ENCODE data around the gene SLC22A1.

SLC22A1 gene

DNA sequence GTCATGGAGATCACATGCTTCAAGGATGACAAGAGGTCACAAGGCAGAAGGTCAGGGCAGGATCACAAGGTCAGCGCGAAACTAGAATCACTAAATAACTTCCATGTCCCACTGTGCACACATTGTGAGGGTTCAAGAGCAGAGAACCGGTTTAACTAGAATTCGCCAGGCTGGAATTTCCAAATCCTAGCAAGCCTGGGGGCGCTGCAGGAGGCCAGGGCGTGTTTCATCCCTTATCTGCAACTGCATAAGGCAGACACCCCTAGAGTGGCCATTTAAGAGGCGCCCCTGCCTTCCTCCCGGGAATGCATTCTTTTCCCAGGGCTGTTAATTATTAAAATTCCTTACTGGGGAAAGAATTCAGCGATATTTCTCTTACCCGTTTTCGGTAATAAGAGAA, 40.2 kb upstream of the SLC22A1 start:
- Histone ChIP-seq H3K79me1 (replicated peaks; ENCODE audit: low read length, poor library complexity, severe bottlenecking) (peaks cover 56% of the 10 kb centered on the region), H3K14ac (ENCODE audit: low read length in 2 of 2) (no peak overlapping the region), H3K36me3 (ENCODE audit: control insufficient read depth in 1 of 2, insufficient read depth in 2 of 2, low read depth in 1 of 2, low read length in 2 of 2) (peaks cover 69 to 93% of the 10 kb centered on the region in 2 experiments), H3K4me1 (ENCODE audit: control insufficient read depth, insufficient read depth, low read depth, low read length) (no peaks in the 10 kb centered on the region), H2BK15ac (ENCODE audit: low read depth, poor library complexity, severe bottlenecking) (no peak overlapping the region), H3K18ac (ENCODE audit: low read depth in 1 of 2, low read length in 2 of 2) (no peak overlapping the region), H3K9ac (ENCODE audit: low read length) (no peak overlapping the region), H3K4me2 (ENCODE audit: low read length, poor library complexity, severe bottlenecking) (no peak overlapping the region), H2AK5ac (ENCODE audit: low read length, severe bottlenecking) (no peak overlapping the region), H3K23ac (ENCODE audit: low read length in 2 of 2) (no peak overlapping the region), H3K27me3 (ENCODE audit: control insufficient read depth in 1 of 2, insufficient read depth in 1 of 2, low read length in 2 of 2) (no peaks in the 10 kb centered on the region), H4K8ac (ENCODE audit: low read length) (no peak overlapping the region), H2BK5ac (ENCODE audit: low read depth, low read length, poor library complexity, severe bottlenecking) (no peak overlapping the region), H4K91ac (ENCODE audit: low read length) (no peak overlapping the region), H2AFZ (ENCODE audit: low read depth, low read length) (no peak overlapping the region), H2BK120ac (ENCODE audit: low read depth, low read length) (no peak overlapping the region), H3K4me3 (ENCODE audit: insufficient read depth in 1 of 2, low read depth in 1 of 2, low read length in 2 of 2) (no peak overlapping the region), H3K4ac (ENCODE audit: low read depth in 1 of 2, low read length in 2 of 2) (no peak overlapping the region), H3K9me3 (ENCODE audit: control insufficient read depth, low read length) (no peaks in the 10 kb centered on the region), H3K27ac (ENCODE audit: low read length, poor library complexity, severe bottlenecking) (no peak overlapping the region), H2BK12ac (ENCODE audit: low read length in 2 of 2) (no peak overlapping the region)
- no peak for DNase-seq
- 98% methylated on average over 11 of the region's 11 CpGs for WGBS

DNA sequence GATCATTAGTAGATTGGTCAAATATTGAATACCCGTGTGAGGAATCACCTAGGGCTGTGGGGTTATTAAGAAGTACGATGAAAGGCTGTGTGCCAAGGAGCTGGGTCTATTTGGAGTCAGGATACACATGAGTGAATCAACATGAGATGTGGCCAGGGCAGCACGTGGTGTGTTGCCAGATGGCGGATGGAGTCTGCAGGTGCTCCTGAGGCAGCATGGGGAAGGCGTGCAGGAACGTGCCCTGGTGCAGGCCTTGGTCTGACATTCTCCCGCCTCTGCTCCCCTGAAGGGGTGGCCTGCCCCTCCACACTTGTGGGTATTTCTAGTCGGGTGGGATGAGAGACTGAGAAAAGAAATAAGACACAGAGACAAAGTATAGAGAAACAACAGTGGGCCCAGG, 39.0 kb upstream of the SLC22A1 start:
- Histone ChIP-seq H3K27me3 (ENCODE audit: control insufficient read depth in 1 of 2, insufficient read depth in 1 of 2, low read length in 2 of 2) (no peaks in the 10 kb centered on the region), H2AK5ac (ENCODE audit: low read length, severe bottlenecking) (no peak overlapping the region), H3K4me3 (ENCODE audit: insufficient read depth in 1 of 2, low read depth in 1 of 2, low read length in 2 of 2) (no peak overlapping the region), H2BK12ac (ENCODE audit: low read length in 2 of 2) (no peak overlapping the region), H3K27ac (ENCODE audit: low read length, poor library complexity, severe bottlenecking) (no peak overlapping the region), H3K14ac (ENCODE audit: low read length in 2 of 2) (no peak overlapping the region), H3K9me3 (ENCODE audit: control insufficient read depth, low read length) (no peaks in the 10 kb centered on the region), H3K4me1 (ENCODE audit: control insufficient read depth, insufficient read depth, low read depth, low read length) (no peaks in the 10 kb centered on the region), H4K91ac (ENCODE audit: low read length) (no peak overlapping the region), H4K8ac (ENCODE audit: low read length) (no peak overlapping the region), H3K36me3 (ENCODE audit: control insufficient read depth in 1 of 2, insufficient read depth in 2 of 2, low read depth in 1 of 2, low read length in 2 of 2) (peaks cover 77 to 92% of the 10 kb centered on the region in 2 experiments), H2BK120ac (ENCODE audit: low read depth, low read length) (no peak overlapping the region), H3K18ac (ENCODE audit: low read depth in 1 of 2, low read length in 2 of 2) (no peak overlapping the region), H3K9ac (ENCODE audit: low read length) (no peak overlapping the region), H3K4me2 (ENCODE audit: low read length, poor library complexity, severe bottlenecking) (no peak overlapping the region), H3K4ac (ENCODE audit: low read depth in 1 of 2, low read length in 2 of 2) (no peak overlapping the region), H2BK15ac (ENCODE audit: low read depth, poor library complexity, severe bottlenecking) (no peak overlapping the region), H3K23ac (ENCODE audit: low read length in 2 of 2) (no peak overlapping the region), H2BK5ac (ENCODE audit: low read depth, low read length, poor library complexity, severe bottlenecking) (no peak overlapping the region), H2AFZ (ENCODE audit: low read depth, low read length) (no peak overlapping the region), H3K79me1 (replicated peaks; ENCODE audit: low read length, poor library complexity, severe bottlenecking) (peaks cover 60% of the 10 kb centered on the region)
- DNase-seq: no peak
- 96% methylated on average over 7 of the region's 8 CpGs for WGBS

DNA sequence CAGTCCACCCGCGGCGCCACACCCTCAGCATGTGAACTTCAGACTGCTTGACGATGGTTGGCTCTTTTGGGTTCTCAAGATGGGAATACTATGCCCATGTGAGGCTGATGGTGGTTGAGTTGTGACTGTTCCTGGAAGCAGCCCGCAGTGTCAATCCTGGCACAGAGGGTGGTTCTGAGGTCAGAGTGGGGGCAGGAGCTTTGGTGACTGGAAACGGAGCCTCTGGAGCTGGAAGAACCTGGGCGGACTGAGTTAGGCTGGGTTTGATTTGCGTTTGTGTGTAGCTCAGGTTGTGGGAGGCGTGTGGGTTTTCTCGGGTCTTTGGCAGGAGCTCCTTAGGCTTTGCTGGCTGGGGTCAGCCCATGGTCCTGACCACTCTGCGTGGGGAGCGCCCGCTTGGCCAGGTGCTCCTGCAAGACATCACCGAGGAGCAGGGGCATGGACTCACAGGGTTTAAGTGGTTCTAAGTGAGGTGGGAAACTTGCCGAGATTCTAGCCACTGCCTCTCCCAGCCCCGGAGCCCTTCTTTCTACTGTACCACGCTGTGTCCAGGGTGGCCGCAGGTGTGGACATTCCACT, 37.3 kb upstream of the SLC22A1 start:
- Histone ChIP-seq H3K9ac (ENCODE audit: low read length) (no peak overlapping the region), H2AK5ac (ENCODE audit: low read length, severe bottlenecking) (no peak overlapping the region), H2BK120ac (ENCODE audit: low read depth, low read length) (no peak overlapping the region), H2BK15ac (ENCODE audit: low read depth, poor library complexity, severe bottlenecking) (no peak overlapping the region), H3K18ac (ENCODE audit: low read depth in 1 of 2, low read length in 2 of 2) (no peak overlapping the region), H4K91ac (ENCODE audit: low read length) (no peak overlapping the region), H3K4me1 (ENCODE audit: control insufficient read depth, insufficient read depth, low read depth, low read length) (no peaks in the 10 kb centered on the region), H3K79me1 (replicated peaks; ENCODE audit: low read length, poor library complexity, severe bottlenecking) (peaks cover 48% of the 10 kb centered on the region), H3K4me3 (ENCODE audit: insufficient read depth in 1 of 2, low read depth in 1 of 2, low read length in 2 of 2) (no peak overlapping the region), H3K4ac (ENCODE audit: low read depth in 1 of 2, low read length in 2 of 2) (no peak overlapping the region), H3K9me3 (ENCODE audit: control insufficient read depth, low read length) (no peaks in the 10 kb centered on the region), H3K27ac (ENCODE audit: low read length, poor library complexity, severe bottlenecking) (no peak overlapping the region), H3K14ac (ENCODE audit: low read length in 2 of 2) (no peak overlapping the region), H2BK5ac (ENCODE audit: low read depth, low read length, poor library complexity, severe bottlenecking) (no peak overlapping the region), H3K4me2 (ENCODE audit: low read length, poor library complexity, severe bottlenecking) (no peak overlapping the region), H4K8ac (ENCODE audit: low read length) (no peak overlapping the region), H2BK12ac (ENCODE audit: low read length in 2 of 2) (no peak overlapping the region), H3K36me3 (ENCODE audit: control insufficient read depth in 1 of 2, insufficient read depth in 2 of 2, low read depth in 1 of 2, low read length in 2 of 2) (peaks cover 71 to 81% of the 10 kb centered on the region in 2 experiments), H2AFZ (ENCODE audit: low read depth, low read length) (no peak overlapping the region), H3K27me3 (ENCODE audit: control insufficient read depth in 1 of 2, insufficient read depth in 1 of 2, low read length in 2 of 2) (no peaks in the 10 kb centered on the region), H3K23ac (ENCODE audit: low read length in 2 of 2) (no peak overlapping the region)
- DNase-seq: no peak
- 98% methylated on average over 18 of the region's 18 CpGs for WGBS

- H2BK5ac ChIP-seq (ENCODE audit: low read depth, low read length, poor library complexity, severe bottlenecking): no peak overlapping the region
- no peak overlapping the region for H3K14ac ChIP-seq (ENCODE audit: low read length in 2 of 2)
- no peak overlapping the region for H2AK5ac ChIP-seq (ENCODE audit: low read length, severe bottlenecking)
- H2BK15ac ChIP-seq (ENCODE audit: low read depth, poor library complexity, severe bottlenecking): no peak overlapping the region
- H3K4me3 ChIP-seq (ENCODE audit: insufficient read depth in 1 of 2, low read depth in 1 of 2, low read length in 2 of 2): no peak overlapping the region
- H3K9ac ChIP-seq (ENCODE audit: low read length): no peak overlapping the region
- H3K9me3 ChIP-seq (ENCODE audit: control insufficient read depth, low read length): no peaks in the 10 kb centered on the region
- 95% methylated on average over 5 of the region's 5 CpGs for WGBS
- no peak overlapping the region for H3K23ac ChIP-seq (ENCODE audit: low read length in 2 of 2)
- H4K8ac ChIP-seq (ENCODE audit: low read length): no peak overlapping the region
- DNase-seq: no peak
- H3K27me3 ChIP-seq (ENCODE audit: control insufficient read depth in 1 of 2, insufficient read depth in 1 of 2, low read length in 2 of 2): no peaks in the 10 kb centered on the region
- H4K91ac ChIP-seq (ENCODE audit: low read length): no peak overlapping the region
- H2BK12ac ChIP-seq (ENCODE audit: low read length in 2 of 2): no peak overlapping the region
- no peak overlapping the region for H3K27ac ChIP-seq (ENCODE audit: low read length, poor library complexity, severe bottlenecking)
- H2AFZ ChIP-seq (ENCODE audit: low read depth, low read length): no peak overlapping the region
- H2BK120ac ChIP-seq (ENCODE audit: low read depth, low read length): no peak overlapping the region
- H3K18ac ChIP-seq (ENCODE audit: low read depth in 1 of 2, low read length in 2 of 2): no peak overlapping the region
- peaks cover 45% of the 10 kb centered on the region for H3K79me1 ChIP-seq (replicated peaks; ENCODE audit: low read length, poor library complexity, severe bottlenecking)
- peaks cover 68 to 81% of the 10 kb centered on the region in 2 experiments for H3K36me3 ChIP-seq (ENCODE audit: control insufficient read depth in 1 of 2, insufficient read depth in 2 of 2, low read depth in 1 of 2, low read length in 2 of 2)
- H3K4me1 ChIP-seq (ENCODE audit: control insufficient read depth, insufficient read depth, low read depth, low read length): no peaks in the 10 kb centered on the region
- no peak overlapping the region for H3K4ac ChIP-seq (ENCODE audit: low read depth in 1 of 2, low read length in 2 of 2)
- H3K4me2 ChIP-seq (ENCODE audit: low read length, poor library complexity, severe bottlenecking): no peak overlapping the region
These were observed 36.4 kb upstream of the SLC22A1 start for GRCh38 chr6:160085226-160085625.

Data from mesenchymal stem cell (in vitro differentiated cells and primary cell).